Measurements from ENCODE around the gene LARGE1.

The LARGE1 gene

DNA sequence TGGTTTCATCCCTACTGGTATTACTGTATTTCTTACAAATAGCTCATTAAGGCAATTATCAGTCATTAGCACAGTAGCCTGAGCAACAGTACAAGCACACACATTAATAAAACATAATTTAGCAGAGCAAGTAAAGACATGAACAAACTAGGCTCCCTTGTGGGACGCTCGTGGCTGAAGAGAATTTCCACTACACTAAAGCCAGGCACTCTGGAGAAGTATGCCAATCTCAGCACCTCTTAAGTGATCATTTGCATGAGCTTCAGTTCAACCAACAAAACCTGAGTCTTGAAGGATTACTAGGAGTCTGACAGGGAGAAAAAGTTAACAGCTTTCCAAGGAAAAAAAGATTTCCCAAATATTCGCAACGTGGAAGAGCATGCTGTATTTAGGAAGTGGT is 109.1 kb downstream of the LARGE1 start:
- no peak for DNase-seq

DNA sequence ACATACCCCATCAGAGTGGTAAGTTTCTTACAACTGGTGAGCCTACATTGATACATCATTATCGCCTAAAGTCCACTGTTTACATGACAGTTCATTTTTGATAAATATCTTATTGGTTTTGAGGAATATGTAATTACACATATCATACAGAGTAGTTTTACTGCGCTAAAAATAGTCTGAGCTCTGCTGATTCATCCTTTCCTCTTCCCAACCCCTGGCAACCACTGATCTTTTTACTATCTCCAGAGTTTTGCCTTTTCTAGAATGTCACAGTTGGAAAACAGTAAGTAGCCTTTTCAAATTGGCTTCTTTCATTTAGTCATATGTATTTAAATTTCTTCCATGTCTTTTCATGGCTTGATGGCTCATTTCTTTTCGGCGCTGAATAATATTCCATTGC is 112.8 kb downstream of the LARGE1 start:
- peak; percentile 55 for DNase-seq

DNA sequence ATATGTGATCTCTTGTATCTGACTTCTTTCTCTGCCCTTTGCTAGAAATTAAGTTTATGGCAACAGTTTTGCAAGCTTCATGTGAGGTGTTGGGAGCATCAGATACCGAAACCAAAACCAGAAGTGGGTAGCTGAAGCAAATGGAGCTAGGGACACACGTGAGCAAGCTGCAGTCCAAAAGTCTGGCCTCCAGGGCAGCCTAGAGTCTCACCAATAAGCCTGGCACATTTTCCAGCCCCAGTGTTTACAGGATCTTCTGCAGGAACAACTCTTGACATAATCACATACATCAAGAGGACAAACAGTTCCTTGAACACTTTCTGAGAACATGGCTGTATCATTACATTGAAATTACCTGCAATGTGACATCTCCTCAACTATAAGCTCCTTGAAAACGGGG is 114.1 kb downstream of the LARGE1 start:
- DNase-seq = no peak

DNA sequence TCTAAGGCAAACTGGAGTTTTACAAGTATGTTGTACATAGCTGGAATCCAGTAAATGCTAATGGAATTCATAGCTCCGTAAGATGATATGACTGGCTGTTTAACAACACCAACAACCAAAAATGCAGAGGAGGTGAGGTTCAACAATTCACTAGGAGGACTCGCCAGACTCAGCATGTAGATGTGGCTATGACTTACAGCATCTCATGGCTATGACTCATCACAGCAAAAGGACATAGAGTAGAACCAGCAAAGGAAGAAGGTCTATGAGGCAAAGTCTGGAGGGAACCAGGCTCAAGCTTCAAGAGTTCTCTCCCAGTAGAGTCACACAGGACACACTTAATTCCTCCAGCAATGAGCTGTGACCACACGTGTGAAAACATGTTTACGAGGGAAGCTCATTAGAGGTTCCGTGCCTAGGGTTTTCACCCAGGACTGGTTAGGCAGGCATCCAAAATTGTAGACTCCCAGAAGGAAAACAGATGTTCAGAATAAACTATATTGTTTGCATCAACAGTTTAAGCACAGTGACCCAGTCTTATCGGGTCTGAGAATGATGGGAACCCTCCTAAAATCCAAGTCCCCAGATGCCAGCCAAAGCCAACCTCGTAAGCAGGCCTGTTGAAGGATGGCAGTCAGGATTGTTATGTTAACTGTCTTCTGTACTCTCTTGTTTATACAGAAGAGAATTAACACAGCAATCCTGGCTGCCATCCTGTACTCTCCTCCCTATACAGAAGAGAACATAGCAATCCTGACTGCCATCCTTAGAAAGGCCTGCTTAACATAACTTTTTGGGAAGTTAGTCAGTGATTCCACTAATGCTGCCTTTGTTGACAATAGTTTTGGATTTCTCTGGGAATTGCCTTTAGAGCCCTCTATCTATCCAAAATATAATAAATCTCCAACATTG is 116.6 kb downstream of the LARGE1 start:
- DNase-seq = peak; percentile 93

DNA sequence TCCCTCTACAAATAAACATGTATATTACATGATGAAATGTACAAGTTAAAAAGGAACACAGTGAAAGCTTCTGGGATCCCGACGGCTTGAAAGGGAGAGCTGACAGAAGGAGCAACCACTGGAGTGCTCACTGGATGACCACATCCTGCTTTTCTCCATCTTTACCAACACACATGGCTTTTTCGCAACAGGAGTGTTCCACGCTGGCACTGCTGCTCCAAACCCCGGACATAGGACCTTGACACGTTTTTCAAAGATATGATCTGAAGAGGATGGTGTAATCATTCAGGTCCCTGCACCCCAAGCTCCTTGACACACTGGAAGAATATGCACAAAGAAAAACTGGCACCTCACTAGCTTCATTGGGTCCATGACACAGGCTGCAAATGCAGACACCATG is 121.9 kb downstream of the LARGE1 start:
- DNase-seq = no peak

DNA sequence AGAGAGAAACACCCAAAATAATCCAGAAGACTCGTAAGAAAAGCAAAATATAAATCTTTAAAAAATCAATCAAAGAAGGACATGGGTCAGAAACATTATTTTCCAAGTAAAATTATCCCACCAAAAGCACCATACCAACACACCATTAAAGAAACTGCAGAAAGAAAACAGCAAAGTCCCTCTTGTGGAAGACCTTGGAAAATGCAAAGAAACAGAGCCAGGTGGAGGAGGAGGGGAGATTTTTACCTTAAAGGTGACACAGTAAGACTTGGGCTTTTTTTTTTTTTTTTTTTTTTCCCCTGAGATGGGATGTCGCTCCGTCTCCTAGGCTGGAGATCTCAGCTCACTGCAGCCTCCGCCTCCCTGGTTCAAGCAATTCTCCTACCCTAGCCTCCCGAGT is 123.8 kb downstream of the LARGE1 start:
- DNase-seq = no peak

DNA sequence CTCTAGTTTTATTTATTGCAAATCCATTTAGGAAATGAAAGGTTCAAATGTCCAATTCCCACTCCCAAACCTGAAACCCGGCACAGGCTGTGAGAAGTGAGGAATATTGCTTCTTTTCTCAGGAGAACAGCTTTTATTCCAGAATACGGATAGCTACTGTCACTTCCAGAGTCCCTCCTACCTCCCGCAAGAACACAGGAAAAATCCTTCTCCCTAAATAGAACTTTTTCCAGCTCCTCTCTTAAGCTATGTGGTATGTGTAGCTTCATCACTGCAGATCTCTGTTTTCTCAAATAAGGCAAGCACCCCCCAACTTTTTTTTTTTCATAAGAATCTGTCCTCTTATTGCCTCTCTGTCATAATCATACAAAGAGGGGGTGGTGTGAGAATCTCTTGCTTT is 126.8 kb downstream of the LARGE1 start:
- no peak for DNase-seq

DNA sequence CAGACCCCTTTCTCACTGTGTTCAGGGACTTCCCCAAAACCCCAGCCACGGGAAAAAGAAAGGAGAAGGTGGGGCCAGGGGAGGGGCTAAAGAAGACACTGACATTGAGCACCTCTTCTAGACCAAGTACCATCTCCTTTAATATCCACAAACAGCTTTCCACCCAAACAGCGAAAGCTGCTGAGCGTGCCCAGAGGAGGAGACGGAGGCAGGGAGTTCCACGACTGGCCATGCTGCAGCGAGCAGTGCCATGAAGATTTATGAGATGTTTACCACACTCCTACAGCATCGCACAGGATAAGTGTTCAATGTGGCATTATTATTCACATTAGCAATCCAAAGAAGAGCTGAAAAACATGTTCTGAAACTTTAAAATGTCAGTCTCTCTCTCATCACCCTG is 127.4 kb downstream of the LARGE1 start:
- DNase-seq = peak; percentile 20

DNA sequence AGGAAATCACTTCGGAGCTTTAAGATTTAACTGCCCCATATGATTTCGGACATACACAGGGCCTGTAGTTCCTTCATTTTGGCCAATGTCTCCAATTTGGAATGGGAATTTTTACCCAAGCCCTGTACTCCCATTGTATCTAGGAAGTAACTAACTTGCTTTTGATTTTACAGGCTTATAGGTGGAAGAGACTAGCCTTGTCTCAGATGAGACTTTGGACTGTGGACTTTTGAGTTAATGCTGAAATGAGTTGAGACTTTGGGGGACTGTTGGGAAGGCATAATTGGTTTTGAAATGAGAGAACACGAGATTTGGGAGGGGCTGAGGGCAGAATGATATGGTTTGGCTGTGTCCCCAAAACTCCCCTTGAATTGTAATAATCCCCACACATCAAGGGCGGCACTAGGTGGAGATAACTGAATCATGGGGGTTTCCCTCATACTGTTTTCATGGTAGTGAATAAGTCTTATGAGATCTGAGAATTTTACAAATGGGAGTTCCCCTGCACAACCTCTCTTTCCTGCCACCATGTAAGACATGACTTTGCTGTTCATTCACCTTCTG is 130.5 kb downstream of the LARGE1 start:
- no peak for DNase-seq

DNA sequence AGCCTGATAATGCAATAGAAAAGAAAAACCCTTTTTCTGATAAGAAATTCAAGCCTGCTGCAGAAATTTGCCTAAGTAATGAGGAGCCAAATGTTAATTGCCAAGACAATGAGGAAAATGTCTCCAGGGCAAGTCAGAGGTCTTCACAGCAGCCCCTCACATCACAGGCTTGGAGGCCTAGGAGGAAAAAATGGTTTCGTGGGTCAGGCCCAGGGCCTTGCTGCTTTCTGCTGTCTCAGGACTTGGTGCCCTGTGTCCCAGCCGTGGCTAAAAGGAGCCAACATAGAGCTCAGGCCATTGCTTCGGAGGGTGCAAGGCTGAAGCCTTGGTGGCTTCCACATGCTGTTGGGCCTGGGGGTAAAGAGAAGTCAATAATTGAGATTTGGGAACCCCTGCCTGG is 131.3 kb downstream of the LARGE1 start:
- no peak for DNase-seq

DNA sequence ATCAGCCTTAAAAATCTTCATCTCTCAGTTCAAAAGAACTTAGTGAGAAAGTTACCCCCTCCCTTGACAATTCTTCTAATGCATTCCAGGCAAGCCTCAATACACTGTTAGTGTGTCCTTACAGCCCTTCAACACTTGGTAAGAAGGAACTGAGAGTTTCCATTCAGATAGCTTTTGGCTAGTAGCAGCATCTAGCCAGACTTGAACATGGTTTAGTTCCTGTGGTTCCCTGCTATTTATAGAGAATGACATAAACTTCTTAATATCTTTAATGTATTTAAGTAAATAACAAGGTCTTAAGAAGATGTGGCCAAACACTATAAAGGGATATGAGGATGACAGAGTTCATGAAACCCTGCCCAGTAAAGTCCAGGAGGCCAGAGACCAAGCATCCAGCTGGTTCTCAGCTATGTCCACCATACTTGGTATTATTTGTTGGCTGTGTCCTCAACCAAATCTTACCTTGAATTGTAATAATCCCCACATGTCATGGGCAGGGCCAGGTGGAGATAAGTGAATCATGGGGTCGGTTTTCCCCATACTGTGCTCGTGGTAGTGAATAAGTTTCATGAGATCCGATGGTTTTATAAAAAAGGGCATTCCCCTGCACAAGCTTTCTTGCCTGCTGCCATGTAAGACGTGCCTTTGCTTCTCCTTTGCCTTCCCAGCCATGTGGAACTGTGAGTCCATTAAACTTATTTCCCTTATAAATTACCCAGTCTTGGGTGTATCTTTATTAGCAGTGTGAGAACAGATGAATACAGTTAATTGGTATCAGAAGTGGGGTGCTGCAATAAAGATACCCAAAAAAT is 132.4 kb downstream of the LARGE1 start:
- DNase-seq = no peak

DNA sequence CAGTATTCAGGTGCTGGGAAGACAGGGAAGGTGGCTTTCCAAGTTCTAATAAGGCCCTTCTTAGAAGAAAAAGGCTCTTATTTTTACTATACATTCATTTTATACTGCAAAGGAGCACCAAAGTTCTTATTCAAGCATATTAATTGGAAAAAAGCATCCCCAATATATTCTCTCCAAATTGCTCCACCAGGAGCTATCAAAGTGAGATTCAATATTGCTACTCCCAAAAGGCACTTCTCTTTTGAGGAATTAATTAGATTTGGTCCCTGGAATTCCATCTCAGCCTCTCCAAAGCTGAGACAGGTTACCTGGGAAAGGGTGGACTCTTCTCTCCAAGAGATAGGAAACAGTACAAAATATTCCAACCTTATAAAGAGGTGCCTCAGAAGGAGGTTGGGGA is 134.1 kb downstream of the LARGE1 start:
- no peak for DNase-seq

DNA sequence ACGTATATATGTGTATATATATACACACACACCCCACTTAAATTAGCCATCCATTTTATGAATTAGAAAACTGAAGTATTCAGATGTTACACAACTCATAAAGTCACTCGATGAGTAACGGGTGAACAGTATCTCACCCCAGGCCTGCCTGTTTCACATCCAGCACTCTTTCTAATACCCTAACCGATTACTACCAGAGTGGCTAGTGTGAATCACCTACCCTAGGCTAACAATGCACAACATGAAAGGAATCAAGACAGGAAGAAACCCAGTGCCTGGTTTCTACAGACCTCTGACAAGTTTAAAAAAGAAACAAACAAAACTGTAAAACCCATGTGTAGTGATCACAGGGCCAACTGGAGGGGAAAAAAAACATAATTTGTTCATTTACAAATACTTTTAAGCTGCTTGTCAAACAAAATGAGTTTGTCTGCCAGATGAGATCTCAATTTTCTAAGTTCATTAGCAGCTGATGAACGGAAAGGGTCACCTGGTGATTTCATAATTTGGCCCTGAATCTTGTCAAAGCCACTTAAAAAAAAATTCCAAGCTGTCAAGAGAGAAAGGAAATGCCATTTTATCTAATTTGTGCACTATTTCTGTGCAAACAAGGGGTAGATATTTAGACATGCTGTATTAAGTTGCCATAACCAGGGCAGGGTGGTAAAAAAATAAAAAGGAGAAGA is 134.8 kb downstream of the LARGE1 start:
- DNase-seq = peak; percentile 68

DNA sequence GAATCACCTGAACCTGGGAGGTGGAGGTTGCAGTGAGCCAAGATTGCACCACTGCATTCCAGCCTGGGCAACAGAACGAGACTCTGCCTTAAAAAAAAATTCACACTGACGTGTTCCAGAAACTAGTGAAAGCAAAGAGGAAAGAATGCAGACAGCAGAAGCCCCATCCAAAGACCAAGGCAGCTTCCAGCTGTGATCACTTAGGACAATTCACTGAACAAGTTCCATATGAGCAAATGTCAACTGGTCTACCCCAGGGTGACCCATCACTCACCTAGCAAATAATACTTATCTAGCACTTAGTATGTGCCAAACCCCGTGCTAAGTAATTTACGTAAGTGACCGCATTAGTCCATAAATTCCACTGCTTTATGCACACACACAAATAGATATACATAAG is 138.9 kb downstream of the LARGE1 start:
- DNase-seq = peak; percentile 40

DNA sequence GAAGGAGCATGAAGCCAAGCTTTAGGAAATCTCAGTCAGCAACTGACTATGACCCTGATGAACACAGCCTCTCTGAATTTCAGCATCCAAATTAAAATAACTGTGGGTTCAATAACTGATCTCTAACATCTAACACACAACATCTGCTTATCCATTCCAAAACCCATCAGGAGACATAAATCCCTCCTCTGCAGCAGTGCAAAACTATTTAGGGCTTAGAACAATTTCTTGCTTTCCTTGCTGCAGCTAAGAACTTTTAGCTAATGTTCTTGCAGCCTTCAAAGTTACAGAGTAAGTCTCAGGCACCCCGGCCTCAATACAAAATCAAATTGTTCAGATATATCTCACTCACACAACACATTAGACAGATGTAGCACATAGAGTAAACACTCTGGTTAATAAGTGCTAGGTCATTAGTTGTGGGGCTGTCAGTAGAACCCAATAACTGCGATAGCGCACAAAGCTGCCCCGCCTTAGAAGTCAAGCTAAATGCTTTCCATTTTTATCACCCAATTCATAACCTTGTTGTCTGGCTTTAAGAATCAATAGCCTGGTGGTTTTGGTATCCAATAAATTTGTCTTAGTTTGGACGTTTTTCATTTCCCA is 139.6 kb downstream of the LARGE1 start:
- DNase-seq = no peak

DNA sequence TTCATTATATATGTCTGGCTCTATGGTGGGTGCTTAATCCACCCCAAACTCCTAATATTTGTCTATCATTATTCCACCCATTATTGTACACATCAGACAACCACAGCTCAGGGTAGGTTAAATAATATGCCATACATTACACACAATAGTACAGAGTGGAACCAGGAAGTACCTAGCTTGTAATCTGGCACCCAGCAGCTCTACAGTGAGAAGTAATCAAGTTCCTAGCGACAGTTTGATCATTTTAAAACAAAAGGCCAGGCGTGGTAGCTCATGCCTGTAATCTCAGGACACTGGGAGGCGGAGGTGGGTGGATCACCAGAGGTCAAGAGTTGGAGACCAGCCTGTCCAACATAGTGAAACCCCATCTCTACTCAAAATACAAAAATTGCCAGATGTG is 141.0 kb downstream of the LARGE1 start:
- no peak for DNase-seq

DNA sequence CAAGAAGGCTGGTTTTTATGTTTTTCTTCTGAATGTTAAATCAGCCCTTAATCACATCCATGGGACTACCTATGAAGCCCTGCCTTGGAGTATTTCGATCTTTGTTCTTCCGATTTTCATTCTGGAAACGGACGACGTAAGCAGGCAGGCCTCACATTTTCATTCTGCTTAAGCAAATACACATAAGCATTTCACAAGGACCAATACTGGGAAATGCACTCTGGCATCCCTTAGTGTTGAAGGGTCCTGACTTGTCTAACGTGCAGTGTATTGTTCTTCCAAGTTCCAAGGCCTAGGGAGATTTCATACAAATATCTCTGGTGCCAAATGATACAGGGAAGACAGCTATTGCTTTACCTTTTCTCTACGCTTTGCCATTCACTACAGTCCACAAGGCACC is 143.8 kb downstream of the LARGE1 start:
- no peak for DNase-seq

DNA sequence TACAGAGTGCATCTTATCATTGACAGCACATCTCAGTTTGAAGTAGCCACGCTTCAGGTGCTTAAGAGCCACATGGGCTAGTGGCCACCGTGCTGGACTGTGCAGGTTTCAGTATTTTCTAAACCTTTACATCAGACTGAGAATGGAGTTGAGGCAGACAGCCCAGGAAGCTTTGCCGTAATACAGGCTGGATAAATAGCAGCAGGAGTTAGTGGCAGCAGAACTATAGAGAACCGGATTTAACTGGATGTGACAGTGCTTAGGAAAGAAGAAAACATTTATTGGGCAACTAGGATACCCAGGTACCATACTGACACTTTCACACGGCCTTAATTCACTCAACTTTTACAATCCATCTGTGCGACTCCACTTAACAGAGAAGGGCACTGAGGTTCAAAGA is 145.5 kb downstream of the LARGE1 start:
- no peak for DNase-seq

DNA sequence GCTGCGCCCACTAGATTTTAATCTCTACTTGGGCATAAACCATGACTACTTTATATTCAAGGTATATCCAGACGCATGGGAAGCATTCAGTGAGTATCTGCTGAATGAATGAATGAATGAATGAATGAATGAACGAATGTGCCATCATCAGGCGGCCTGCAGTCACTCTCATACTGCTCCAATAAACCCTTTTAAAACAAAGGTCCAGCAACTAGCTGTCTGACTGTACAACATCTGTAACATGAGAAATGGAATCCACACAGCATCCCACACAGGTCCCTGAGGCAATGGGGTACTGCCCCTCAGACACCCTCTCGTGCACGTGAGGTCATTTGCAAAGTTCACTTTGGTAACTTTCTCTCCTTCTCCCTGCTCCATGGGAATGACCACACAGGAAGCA is 147.5 kb downstream of the LARGE1 start:
- no peak for DNase-seq

DNA sequence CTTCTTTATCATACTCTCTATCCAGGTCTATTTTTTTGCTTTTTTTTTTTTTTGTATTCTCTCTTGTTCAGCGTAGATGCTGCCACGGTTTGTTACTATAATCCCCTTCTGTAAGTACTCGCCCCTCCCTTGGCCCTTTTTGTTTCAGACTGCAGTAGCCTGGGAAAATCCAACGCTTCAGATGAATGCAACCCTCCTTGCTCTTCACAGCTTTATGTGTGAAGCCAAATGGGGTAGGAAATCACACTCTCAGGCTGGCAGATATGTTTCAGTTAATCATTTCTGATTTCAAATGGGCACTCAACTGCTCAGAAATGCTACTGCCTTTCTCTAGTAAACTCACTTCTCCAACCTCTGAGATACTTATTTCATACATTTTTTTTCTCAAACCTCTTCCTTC is 149.1 kb downstream of the LARGE1 start:
- no peak for DNase-seq

DNA sequence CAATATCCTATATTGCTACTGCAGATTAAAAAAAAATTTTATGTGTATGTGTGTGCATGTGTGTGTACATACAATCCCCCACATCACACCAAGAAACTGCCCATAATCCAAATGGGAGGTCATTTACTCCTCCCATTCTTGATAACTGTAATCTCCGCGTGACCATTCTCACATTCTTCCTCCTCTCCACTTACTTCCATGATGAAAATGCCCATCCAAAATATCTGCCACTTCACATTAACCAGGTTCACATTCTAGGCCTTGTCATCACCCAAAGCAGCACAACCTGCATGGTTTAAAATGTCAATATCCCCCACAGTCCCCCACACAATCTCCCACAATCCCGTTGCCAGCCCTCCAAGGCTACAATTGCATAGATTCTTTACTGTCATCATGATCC is 149.6 kb downstream of the LARGE1 start:
- DNase-seq = no peak

DNA sequence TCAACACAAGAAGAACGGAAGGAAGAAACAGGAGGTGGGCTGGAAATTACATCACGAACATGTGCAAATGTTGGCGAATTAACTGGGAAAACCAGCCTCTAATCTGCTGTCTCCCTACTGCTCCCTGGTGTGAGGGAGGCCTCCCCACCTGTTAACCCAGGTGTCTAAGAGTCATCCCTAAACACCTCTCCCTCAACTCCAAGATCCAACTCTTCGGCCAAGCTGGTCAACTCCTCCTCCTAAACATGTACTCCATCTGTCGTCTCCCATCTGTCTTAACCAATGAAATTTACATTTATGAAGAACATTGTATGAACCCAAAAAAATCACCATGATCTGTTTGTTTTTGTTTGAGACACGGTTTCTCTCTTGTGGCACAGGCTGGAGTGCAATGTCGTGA is 154.2 kb downstream of the LARGE1 start:
- no peak for DNase-seq

DNA sequence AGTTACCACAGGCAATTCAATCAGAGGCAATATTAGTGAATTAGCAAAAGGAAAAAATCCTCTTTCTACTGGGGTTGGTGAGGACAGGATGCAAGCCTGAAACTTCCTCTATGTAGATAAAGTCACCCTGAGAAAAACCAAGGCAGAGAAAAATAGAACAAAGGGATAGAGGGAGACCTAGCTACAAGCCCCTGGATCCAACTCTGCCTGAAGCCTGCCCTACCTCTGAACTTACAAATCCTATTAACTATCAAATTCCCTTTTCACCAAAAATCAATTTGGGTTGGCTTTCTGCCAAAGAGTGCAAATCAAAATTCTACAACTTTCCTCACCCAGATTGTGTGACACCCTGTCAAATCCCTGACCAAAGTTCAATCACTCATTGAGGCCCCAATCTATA is 161.3 kb downstream of the LARGE1 start:
- no peak for DNase-seq
